Astrocyte of the cerebellum (primary cell): ENCODE data around the gene C18orf63.
A peak's percentile ranks its signal among the peaks of the same experiment; 100 is the strongest.

ENCODE experiments used
- DNase-seq: peaks from one replicate; pipeline ENCODE4 v3.0.0-alpha.2; 2011; ENCODE audit warnings: low read depth
- H3K4me3 ChIP-seq: 2 replicates; pipeline ENCODE4 v1.5.1; 2011; ENCODE audit warnings: mild to moderate bottlenecking, low read depth, low read length, moderate library complexity
- in situ Hi-C: cut with HindIII; loops from 2 replicates; pipeline ENCODE4 v1.10.0; 2017; ENCODE audit warnings: low sequenced_read_pairs
- TF ChIP-seq, protein P1 (sequence below): IDR thresholded peaks from 2 replicates; pipeline ENCODE4 v1.5.1; 2012; ENCODE audit warnings: low read length, low read depth, moderate library complexity, mild to moderate bottlenecking; ENCODE audit errors: missing control alignments

The C18orf63 gene

DNA sequence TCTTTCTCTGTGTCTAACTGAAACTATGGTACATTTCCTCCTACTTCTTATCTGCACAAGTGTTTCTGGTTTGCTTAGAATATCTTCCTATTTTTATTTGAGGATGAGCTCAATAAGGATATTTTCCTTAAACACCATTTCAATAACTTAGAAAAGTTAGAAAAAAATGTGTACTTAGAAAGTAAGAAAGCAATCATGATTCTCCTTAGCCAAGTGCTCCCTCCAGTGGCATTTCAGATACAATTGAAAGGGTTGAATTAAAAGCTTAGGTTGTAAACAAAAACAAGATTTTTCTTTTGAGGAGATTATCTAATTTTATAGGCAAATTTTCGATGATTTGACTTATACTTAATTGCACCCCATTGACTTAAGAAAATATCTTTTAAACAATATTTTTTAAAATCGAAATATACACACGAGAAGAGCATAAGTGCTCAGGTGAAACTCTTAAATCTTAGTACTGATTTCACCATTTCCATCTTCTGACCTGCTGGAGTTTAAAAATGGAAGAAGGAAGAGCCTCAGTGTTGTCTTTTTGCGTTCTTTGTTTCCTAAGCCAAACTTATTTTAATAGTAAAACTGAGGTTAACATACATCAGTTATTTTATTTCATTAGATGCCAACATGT lies 26.9 kb downstream of the C18orf63 start:
- no peak overlapping the region for H3K4me3 ChIP-seq
- peak; percentile 72 for DNase-seq
- TF ChIP-seq, protein P1, sequence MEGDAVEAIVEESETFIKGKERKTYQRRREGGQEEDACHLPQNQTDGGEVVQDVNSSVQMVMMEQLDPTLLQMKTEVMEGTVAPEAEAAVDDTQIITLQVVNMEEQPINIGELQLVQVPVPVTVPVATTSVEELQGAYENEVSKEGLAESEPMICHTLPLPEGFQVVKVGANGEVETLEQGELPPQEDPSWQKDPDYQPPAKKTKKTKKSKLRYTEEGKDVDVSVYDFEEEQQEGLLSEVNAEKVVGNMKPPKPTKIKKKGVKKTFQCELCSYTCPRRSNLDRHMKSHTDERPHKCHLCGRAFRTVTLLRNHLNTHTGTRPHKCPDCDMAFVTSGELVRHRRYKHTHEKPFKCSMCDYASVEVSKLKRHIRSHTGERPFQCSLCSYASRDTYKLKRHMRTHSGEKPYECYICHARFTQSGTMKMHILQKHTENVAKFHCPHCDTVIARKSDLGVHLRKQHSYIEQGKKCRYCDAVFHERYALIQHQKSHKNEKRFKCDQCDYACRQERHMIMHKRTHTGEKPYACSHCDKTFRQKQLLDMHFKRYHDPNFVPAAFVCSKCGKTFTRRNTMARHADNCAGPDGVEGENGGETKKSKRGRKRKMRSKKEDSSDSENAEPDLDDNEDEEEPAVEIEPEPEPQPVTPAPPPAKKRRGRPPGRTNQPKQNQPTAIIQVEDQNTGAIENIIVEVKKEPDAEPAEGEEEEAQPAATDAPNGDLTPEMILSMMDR, result peak; percentile 45
- in situ Hi-C loops, result loop anchor here (25.0 kb wide), 1 partner anchor 155 kb away; no protein-coding TSS in a partner anchor

DNA sequence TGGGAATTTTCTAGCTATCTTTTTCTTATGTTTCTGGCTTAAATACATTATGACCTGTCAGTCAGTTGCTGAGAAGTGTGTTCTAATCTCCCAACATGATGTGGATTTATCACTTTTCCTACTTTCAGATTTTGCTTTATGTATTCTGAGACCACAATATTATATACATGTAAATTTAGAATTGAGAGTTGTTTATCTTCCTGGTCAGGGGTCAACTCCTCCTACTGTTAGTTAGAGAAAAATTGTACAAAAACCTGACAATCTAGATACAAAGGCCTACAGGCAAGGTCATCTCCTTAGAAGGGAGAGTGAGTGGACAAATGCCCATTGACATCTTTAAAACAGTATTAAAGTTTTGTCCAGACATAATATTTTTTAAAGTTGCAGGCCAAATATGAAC lies 30.6 kb downstream of the C18orf63 start:
- DNase-seq, result no peak
- in situ Hi-C loops, result loop anchor here (25.0 kb wide), 1 partner anchor 159 kb away; no protein-coding TSS in a partner anchor
- no peak overlapping the region for H3K4me3 ChIP-seq
- TF ChIP-seq, protein P1, result no peak

DNA sequence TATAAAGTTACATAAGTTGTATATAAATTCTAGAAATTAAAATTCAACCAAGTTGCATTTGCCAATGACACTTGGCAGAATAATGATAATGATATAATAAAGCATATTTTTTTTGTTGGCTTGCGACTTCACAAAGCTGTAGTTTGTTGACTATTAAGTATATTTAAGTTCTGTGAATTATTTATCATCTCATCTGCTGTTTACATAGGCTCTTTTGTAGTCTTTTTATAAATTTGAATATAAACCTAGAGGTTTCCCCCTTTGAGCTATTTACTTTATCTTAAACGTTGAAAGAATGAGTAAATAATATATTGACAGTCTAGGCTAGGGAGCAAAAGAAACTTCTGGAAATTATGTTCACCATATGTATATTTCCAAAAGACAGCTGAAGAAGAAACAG lies 32.9 kb downstream of the C18orf63 start:
- TF ChIP-seq, protein P1, result no peak
- DNase-seq, result no peak
- in situ Hi-C loops, result loop anchor here (25.0 kb wide), 1 partner anchor 161 kb away; no protein-coding TSS in a partner anchor

DNA sequence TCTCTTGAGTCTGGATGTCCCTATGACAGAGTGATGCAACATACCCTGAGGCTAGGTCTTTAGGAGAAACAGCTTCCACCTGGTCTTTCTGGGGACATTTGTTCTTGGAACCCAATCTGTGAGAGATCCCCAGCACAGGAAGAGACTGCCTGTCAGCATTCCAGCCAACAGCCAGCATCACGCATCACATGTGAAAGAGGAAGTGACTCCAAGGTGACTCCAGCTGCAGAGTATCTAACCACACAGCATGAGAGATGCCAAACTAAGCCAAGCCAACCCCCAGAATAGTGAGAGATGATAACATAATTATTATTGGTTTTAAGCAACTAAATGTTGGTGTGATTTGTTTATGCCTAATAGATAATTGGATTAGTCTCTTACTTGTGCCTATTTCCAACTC lies 35.7 kb downstream of the C18orf63 start:
- in situ Hi-C loops, result no loop called here
- TF ChIP-seq, protein P1, result no peak
- DNase-seq, result peak; percentile 13
- H3K4me3 ChIP-seq, result no peak overlapping the region

More for the DNA sequence above, 32.9 kb downstream of the C18orf63 start:
- H3K4me3 ChIP-seq, result no peak overlapping the region

DNA sequence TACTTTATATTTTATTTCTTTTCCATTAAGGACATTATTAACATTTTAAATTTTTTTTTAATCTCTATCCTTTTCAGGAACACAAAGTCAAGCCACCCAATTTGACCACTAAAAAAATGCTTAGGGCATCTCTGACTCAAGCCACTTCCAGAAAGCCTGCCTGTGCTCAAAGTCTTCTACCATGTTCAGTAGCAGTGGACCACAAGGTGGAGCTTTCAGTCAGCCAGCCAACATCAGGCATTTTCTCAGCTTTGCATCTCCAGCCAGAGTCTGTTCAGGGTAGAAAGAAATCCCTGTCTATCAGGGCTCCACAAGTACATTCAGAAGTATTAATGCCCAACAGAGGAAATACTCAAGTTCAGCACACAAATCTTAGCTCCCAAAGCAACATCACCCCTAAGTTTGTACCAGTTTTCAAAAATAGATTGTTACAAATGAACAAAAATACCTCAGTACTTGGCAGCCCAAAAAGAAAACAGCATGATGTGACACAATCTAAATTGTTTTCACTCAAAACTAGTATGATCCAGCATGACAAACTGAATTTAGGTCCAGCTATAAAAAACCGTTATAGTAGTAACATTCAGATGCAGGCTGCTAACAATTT lies 37.6 kb downstream of the C18orf63 start:
- in situ Hi-C loops, result no loop called here
- DNase-seq, result peak; percentile 65
- H3K4me3 ChIP-seq, result no peak overlapping the region
- TF ChIP-seq, protein P1, result peak; percentile 87

DNA sequence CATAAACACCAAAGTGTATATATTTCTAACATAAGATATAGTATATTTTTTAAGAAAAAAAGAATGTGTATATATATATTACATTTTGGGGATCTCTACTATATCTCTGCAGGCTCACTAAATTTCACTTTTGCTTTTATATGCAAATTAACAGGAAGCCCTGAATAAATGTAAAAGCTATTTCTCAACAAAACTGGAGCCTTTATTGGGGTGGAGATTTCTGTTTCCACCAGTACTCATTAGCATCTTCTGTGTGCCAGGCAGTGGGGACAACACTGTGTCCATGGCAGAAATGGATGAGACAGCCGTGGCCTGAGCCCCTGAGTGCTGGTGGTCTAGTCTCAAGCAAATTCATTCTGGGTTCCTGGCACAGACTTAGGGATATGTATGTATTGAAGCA lies 41.3 kb downstream of the C18orf63 start:
- TF ChIP-seq, protein P1, result no peak
- in situ Hi-C loops, result no loop called here
- no peak for DNase-seq

More for the DNA sequence above, 41.3 kb downstream of the C18orf63 start:
- no peak overlapping the region for H3K4me3 ChIP-seq
